ENCODE data around the gene FOXP4.

- TF ChIP-seq TAF1 (IDR thresholded peaks at IDR 0.05; ENCODE audit: borderline replicate concordance, low read depth, low read length), result no peak
- TF ChIP-seq POLR2AphosphoS5 (IDR thresholded peaks at IDR 0.05; ENCODE audit: low read depth, low read length), result no peak
- TF ChIP-seq POLR2A (IDR thresholded peaks at IDR 0.05; ENCODE audit: low read depth, low read length), result no peak
Measured at GRCh38 chr6:41512146-41512701, 34.0 kb upstream of the FOXP4 start.
